ENCODE data around the gene PUS7.
"Not testable (repeated sequence)": the region's sequence is repeated elsewhere in the genome, so short reads cannot be mapped to it uniquely, and the experiment has no call there.

PUS7 gene

GRCh38 chr7:105521717-105522463 lies at the start of gene PUS7:
TSS of gene PUS7 (minus strand) at chr7:105522271. CDS start at chr7:105508512, 13,759 bp downstream.
- DNase-seq (ENCODE audit: low read depth in 2 of 3, low spot score in 2 of 3), result peak; percentile 55 to 82 (median 72)

GRCh38 chr7:105567821-105568220 lies 45.8 kb upstream of the PUS7 start:
- no peak for DNase-seq (ENCODE audit: low read depth in 2 of 3, low spot score in 2 of 3)

- no peak for DNase-seq (ENCODE audit: low read depth in 2 of 3, low spot score in 2 of 3)
Measured at GRCh38 chr7:105567024-105567423, 45.0 kb upstream of the PUS7 start.

GRCh38 chr7:105565190-105565589 lies 43.1 kb upstream of the PUS7 start:
- no peak for DNase-seq (ENCODE audit: low read depth in 2 of 3, low spot score in 2 of 3)

GRCh38 chr7:105559926-105560325 lies 37.9 kb upstream of the PUS7 start:
- DNase-seq (ENCODE audit: low read depth in 2 of 3, low spot score in 2 of 3), result no peak

GRCh38 chr7:105538339-105538738 lies 16.3 kb upstream of the PUS7 start:
- no peak for DNase-seq (ENCODE audit: low read depth in 2 of 3, low spot score in 2 of 3)

- no peak for DNase-seq (ENCODE audit: low read depth in 2 of 3, low spot score in 2 of 3)
Measured at GRCh38 chr7:105532709-105533460, 10.8 kb upstream of the PUS7 start.

GRCh38 chr7:105531792-105532671 lies 10.0 kb upstream of the PUS7 start, which contains the start of gene RINT1:
TSS of gene RINT1 (plus strand) at chr7:105532201. CDS start at chr7:105532316, 115 bp downstream.
- DNase-seq (ENCODE audit: low read depth in 2 of 3, low spot score in 2 of 3), result peak; percentile 75 to 83 (median 83)

- no peak for DNase-seq (ENCODE audit: low read depth in 2 of 3, low spot score in 2 of 3)
Measured at GRCh38 chr7:105530546-105530945, 8.5 kb upstream of the PUS7 start.

- no peak for DNase-seq (ENCODE audit: low read depth in 2 of 3, low spot score in 2 of 3)
Measured at GRCh38 chr7:105530126-105530525, 8.1 kb upstream of the PUS7 start.

- not testable (repeated sequence) for DNase-seq (ENCODE audit: low read depth in 2 of 3, low spot score in 2 of 3)
Measured at GRCh38 chr7:105527737-105528136, 5.7 kb upstream of the PUS7 start.

- no peak for DNase-seq (ENCODE audit: low read depth in 2 of 3, low spot score in 2 of 3)
Measured at GRCh38 chr7:105524840-105525239, 2.8 kb upstream of the PUS7 start.

GRCh38 chr7:105524423-105524822 lies 2.4 kb upstream of the PUS7 start:
- DNase-seq (ENCODE audit: low read depth in 2 of 3, low spot score in 2 of 3), result not testable (repeated sequence)

GRCh38 chr7:105521027-105521716 lies 899 bp downstream of the PUS7 start:
- DNase-seq (ENCODE audit: low read depth in 2 of 3, low spot score in 2 of 3), result peak; percentile 21 to 44 (median 23)

GRCh38 chr7:105520620-105521019 lies 1.5 kb downstream of the PUS7 start:
- DNase-seq (ENCODE audit: low read depth in 2 of 3, low spot score in 2 of 3), result not testable (repeated sequence)

GRCh38 chr7:105519353-105519752 lies 2.7 kb downstream of the PUS7 start:
- DNase-seq (ENCODE audit: low read depth in 2 of 3, low spot score in 2 of 3), result no peak

- DNase-seq (ENCODE audit: low read depth in 2 of 3, low spot score in 2 of 3), result not testable (repeated sequence)
Measured at GRCh38 chr7:105515610-105516009, 6.5 kb downstream of the PUS7 start.

GRCh38 chr7:105512926-105513526 lies 9.0 kb downstream of the PUS7 start:
- DNase-seq (ENCODE audit: low read depth in 2 of 3, low spot score in 2 of 3), result no peak

- no peak for DNase-seq (ENCODE audit: low read depth in 2 of 3, low spot score in 2 of 3)
Measured at GRCh38 chr7:105512415-105512814, 9.7 kb downstream of the PUS7 start.

- DNase-seq (ENCODE audit: low read depth in 2 of 3, low spot score in 2 of 3), result no peak
Measured at GRCh38 chr7:105502173-105502572, 19.9 kb downstream of the PUS7 start.

All from activated CD8-positive, alpha-beta memory T cell treated with anti-CD3 and anti-CD28 coated beads for 48 hours (primary cell).